Omental fat pad (tissue), 4 donors: ENCODE results near the gene FBLIM1. TPM values are rescaled to one million over a fixed set of nuclear protein-coding genes. Genes with fewer than 3 reads are reported as not detected.
A peak's percentile ranks its signal among the peaks of the same experiment; 100 is the strongest.

Source experiments
- ATAC-seq: fragments of 150-250 bp; one replicate; pipeline ENCODE4 v1.9.1; 2016; ENCODE audit warnings: mild to moderate bottlenecking, moderate library complexity; ENCODE audit not compliant: low FRiP score
- DNase-seq: peaks from one replicate; pipeline ENCODE4 v3.0.0-alpha.2; 2019; ENCODE audit warnings: low spot score
- total RNA-seq, 4 donors: library from RNA; depleted of rRNA; stranded (reverse); fragments of >200 nt; gene quantifications; one replicate each; pipeline ENCODE4 v1.1.0, GENCODE V29; 2016
- TF ChIP-seq, protein P1 (sequence below), 3 donors: fragments of 450-650 bp; IDR thresholded peaks; one replicate each; pipeline ENCODE4 v1.5.1; 2016 to 2017; ENCODE audit warnings: antibody characterized with exemption in 3 of 3, mild to moderate bottlenecking in 3 of 3, moderate library complexity in 2 of 3

Gene FBLIM1
- total RNA-seq, 4 donors from 2014 or later: 10.4 to 34.0 (median 17.4) TPM

DNA sequence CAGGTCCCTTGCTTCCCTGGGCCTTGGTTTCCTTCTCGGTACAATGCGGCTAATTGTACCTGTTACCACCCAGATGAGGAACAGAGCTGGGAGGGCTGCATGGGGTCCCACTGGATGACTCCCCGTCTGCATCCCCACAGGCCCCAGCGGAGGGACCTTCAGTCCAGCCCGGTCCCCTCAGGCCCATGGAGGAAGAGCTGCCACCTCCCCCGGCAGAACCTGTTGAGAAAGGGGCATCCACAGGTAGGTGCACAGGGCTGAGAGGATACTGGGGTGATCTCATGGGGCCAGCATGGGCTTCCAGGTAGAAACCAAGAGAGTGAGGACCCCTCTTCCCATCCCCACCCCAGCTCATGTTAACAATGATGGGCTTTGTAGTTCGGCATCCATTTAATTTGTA is 9.8 kb downstream of the FBLIM1 start:
- ATAC-seq: no peak
- DNase-seq: no peak
- TF ChIP-seq, protein P1, sequence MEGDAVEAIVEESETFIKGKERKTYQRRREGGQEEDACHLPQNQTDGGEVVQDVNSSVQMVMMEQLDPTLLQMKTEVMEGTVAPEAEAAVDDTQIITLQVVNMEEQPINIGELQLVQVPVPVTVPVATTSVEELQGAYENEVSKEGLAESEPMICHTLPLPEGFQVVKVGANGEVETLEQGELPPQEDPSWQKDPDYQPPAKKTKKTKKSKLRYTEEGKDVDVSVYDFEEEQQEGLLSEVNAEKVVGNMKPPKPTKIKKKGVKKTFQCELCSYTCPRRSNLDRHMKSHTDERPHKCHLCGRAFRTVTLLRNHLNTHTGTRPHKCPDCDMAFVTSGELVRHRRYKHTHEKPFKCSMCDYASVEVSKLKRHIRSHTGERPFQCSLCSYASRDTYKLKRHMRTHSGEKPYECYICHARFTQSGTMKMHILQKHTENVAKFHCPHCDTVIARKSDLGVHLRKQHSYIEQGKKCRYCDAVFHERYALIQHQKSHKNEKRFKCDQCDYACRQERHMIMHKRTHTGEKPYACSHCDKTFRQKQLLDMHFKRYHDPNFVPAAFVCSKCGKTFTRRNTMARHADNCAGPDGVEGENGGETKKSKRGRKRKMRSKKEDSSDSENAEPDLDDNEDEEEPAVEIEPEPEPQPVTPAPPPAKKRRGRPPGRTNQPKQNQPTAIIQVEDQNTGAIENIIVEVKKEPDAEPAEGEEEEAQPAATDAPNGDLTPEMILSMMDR (IDR thresholded peaks at IDR 0.05): no peak

DNA sequence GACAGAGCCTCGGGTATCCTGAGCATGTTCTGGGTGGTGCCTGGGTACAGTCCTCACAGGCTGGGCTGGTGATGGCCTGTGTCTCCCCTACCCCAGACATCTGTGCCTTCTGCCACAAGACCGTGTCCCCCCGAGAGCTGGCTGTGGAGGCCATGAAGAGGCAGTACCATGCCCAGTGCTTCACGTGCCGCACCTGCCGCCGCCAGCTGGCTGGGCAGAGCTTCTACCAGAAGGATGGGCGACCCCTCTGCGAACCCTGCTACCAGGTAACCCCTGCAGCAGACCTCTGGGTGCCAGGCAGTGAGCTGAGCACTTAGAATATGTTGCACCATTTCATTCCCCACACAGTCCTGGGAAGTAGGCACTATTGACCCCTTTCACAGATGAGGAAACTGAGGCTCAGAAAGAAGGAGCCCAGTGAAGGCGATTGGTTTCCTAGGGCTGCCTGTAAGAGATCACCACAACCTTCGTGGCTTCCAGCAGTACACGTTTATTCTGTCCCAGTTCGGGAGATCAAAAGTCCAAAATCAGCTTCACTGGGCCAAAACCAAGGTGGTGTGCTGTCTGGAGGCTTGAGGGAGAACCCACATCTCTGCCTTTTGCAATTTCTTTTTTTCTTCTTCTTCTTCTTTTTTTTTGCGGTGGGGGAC is 11.8 kb downstream of the FBLIM1 start:
- DNase-seq (no peak), ATAC-seq (no peak)
- TF ChIP-seq, protein P1 (IDR thresholded peaks at IDR 0.05): no peak

DNA sequence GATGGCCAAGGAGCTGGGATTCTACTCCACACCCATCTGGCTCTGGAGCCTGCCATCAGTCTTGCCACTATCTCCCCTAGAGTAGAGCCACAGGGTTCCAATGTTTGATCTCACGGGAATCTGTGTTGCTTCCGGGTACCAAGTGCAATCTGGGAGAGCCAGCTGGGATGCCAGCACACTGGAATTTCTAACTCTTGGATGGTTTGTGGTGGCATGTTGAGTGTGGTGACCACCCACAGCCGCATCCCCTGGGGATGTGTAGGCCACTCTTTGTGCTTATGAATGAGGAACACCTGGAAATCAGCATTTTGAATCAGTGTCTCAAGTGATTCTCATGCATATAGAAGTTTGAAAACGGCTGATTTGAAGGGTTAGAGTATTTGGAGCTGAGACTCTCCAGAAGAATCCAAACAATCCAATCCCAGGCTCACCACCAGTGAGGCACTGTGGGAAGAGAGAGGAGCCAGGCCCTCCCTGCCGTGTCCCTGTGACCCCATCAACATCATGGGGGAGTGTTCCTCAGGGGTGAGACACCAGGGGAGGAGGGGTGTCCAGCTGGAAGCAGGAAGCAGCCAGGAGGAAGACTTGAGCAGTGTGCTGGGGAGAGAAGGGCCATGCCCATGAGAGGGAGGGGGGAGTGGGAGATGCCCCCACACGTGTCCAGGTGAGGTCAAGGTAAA is 13.4 kb downstream of the FBLIM1 start:
- ATAC-seq (no peak), DNase-seq (no peak)
- TF ChIP-seq, protein P1 (IDR thresholded peaks at IDR 0.05): no peak

DNA sequence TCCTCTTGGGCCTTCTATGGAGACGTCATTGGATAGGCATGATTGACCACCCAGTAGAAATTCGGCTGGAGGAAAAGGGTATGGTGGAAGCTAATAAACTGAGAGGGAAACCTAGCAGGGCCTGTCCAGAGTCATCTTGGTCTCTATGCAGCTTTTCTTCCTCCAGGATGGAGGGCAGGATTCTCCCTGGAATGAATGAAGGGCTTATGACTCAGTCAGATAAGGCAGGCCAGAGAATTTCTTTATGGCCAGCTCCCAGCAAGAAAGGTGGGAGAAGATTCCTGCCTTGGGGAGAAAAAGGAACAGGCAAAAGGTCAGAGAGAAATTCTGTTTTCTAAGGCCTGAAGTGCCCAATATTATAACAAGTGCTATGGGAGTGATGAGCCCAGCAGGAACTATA is 17.1 kb downstream of the FBLIM1 start:
- TF ChIP-seq, protein P1 (IDR thresholded peaks at IDR 0.05): no peak
- peak; percentile 45 for ATAC-seq
- DNase-seq: no peak

DNA sequence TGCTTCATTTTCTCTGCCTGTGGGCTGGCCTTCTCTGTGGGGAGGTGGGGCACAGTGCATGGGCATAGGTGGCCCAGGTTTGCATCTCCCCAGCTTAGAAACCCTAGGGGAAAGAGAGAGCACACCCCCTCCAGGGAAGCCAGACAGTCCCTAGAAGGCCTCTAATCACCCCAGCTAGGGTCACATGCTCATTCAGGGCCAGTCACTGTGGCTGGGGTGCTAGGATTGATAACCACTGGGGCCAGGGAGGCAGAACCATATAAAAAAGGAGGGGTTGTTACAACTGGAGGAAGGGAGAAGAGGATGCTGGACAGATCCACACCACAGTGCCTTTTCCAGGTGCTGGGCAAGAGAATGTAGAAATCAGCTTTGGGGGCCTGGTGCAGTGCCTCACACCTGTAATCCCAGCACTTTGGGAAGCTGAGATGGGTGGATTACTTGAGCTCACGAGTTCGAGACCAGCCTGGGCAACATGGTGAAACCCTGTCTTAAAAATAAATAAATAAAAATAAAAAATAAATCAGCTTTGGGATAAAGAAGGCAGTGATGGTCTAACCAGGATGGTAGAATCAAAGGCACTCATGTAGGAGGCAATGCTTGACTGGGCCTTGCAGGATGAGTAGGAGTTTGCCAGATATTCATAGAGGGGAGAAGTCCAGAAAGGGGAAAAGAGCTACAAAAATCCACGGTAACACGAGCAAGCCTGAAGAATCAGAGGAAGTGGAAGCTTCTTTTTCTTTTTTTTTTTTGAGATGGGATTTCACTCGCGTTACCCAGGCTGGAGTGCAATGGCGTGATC is 19.5 kb downstream of the FBLIM1 start:
- ATAC-seq (no peak), DNase-seq (no peak)
- TF ChIP-seq, protein P1 (IDR thresholded peaks at IDR 0.05): no peak

DNA sequence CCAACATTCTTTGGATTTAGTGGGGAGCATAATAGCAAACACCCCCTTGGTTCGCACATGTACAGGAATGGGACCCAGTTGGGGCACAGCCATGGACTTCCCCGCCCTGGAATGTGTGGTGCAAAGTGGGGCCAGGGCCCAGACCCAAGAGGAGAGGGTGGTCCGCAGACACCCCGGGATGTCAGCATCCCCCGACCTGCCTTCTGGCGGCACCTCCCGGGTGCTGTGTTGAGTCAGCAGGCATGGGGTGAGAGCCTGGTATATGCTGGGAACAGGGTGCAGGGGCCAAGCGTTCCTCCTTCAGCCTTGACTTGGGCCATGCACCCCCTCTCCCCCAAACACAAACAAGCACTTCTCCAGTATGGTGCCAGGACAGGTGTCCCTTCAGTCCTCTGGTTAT is 27.1 kb downstream of the FBLIM1 start:
- no peak for DNase-seq
- TF ChIP-seq, protein P1 (IDR thresholded peaks at IDR 0.05): no peak
- no peak for ATAC-seq
